ENCODE results near the gene COL11A2.
A peak's percentile ranks its signal among the peaks of the same experiment; 100 is the strongest.
"Not testable (repeated sequence)": the region's sequence is repeated elsewhere in the genome, so short reads cannot be mapped to it uniquely, and the experiment has no call there.

COL11A2 gene

GRCh38 chr6:33170176-33171015, 21.9 kb downstream of the COL11A2 start:
- no peak for DNase-seq

GRCh38 chr6:33169291-33170175, 22.7 kb downstream of the COL11A2 start:
- DNase-seq, result no peak

- DNase-seq, result no peak
These were observed 23.6 kb downstream of the COL11A2 start for GRCh38 chr6:33168639-33169038.

- DNase-seq, result no peak
These were observed 24.0 kb downstream of the COL11A2 start for GRCh38 chr6:33168284-33168601.

- DNase-seq, result no peak
These were observed 24.6 kb downstream of the COL11A2 start for GRCh38 chr6:33167374-33168283.

- DNase-seq, result no peak
These were observed 25.5 kb downstream of the COL11A2 start for GRCh38 chr6:33166811-33167210.

- no peak for DNase-seq
These were observed 25.9 kb downstream of the COL11A2 start for GRCh38 chr6:33166363-33166762.

GRCh38 chr6:33165581-33166258, 26.5 kb downstream of the COL11A2 start:
- DNase-seq, result no peak

- no peak for DNase-seq
These were observed 27.4 kb downstream of the COL11A2 start for GRCh38 chr6:33164665-33165373.

GRCh38 chr6:33164176-33164575, 28.1 kb downstream of the COL11A2 start:
- no peak for DNase-seq

GRCh38 chr6:33163540-33163939, 28.7 kb downstream of the COL11A2 start:
- DNase-seq, result no peak

- DNase-seq, result peak; percentile 54
These were observed 30.6 kb downstream of the COL11A2 start for GRCh38 chr6:33161354-33162331.

- no peak for DNase-seq
These were observed 31.4 kb downstream of the COL11A2 start for GRCh38 chr6:33160728-33161344.

GRCh38 chr6:33160096-33160495, 32.2 kb downstream of the COL11A2 start:
- no peak for DNase-seq

- DNase-seq, result no peak
These were observed 35.3 kb downstream of the COL11A2 start for GRCh38 chr6:33156964-33157363.

GRCh38 chr6:33156561-33156960, 35.7 kb downstream of the COL11A2 start:
- no peak for DNase-seq

GRCh38 chr6:33154349-33154748, 37.9 kb downstream of the COL11A2 start:
- no peak for DNase-seq

GRCh38 chr6:33151050-33151449, 41.2 kb downstream of the COL11A2 start:
- no peak for DNase-seq

GRCh38 chr6:33150560-33150959, 41.7 kb downstream of the COL11A2 start:
- DNase-seq, result not testable (repeated sequence)

All from NCI-H2171 treated with DMSO at 0.1 percent for 48 hours (cell line).